AG08396 (cell line): Measurements from ENCODE around the gene PAM.
"Not testable (repeated sequence)": the region's sequence is repeated elsewhere in the genome, so short reads cannot be mapped to it uniquely, and the experiment has no call there.

Experiments
- DNase-seq: peaks from one replicate; pipeline ENCODE4 v3.0.0; 2012; ENCODE audit warnings: low spot score, mixed read lengths

Gene PAM

GRCh38 chr5:102902647-102903046 lies 147.5 kb downstream of the PAM start:
- DNase-seq = no peak

GRCh38 chr5:102903074-102903871 lies 148.2 kb downstream of the PAM start:
- DNase-seq = no peak

- no peak for DNase-seq
These were observed 150.0 kb downstream of the PAM start for GRCh38 chr5:102905056-102905455.

GRCh38 chr5:102907099-102907498 lies 152.0 kb downstream of the PAM start:
- DNase-seq = not testable (repeated sequence)

DNA sequence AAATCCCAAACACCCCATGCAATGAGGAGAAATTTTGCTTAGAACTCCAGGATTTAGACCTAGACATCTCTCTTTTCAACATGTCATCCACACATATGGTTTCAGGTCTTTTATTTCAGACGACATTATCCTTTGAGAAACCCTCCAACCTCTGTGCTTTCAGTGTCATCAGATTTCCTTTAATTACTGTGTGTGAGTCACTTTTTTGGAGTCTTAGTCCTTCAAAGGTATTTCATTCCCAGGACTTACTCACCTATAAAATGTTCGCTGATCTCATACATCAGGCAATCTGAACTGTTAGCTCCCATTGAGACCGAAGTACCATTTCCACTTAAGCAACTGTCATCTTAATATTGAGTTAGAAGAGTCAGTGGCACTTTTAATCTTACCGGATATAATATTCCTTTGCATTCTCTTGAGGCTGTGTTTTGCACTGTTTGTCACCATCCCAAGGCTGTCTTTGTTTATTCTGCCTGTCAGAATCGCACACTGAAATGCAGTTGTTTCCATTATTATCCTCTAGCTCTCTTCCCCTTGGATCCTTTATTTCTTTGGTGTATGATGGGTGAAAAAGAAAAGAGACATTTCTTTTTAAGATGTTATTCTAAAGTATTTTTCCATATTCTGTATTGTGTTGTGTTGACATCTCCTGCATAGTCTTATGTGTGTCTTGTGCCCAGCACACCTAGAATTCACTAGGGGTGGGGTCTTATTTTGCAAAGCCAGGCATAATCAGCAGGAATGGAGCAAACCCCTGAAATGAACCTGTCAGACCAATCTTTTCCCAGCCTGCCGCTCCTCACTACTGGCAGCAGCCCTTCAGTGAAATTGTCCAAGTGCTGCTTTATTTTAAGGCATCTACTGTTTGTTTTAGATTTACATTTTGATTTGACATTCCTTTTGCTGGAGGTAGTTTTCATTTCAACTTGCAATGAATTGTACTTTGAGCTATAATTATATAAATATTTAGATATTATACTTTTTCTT lies 155.4 kb downstream of the PAM start:
- DNase-seq = peak; percentile 8

GRCh38 chr5:102911973-102912372 lies 156.9 kb downstream of the PAM start:
- peak; percentile 8 for DNase-seq

GRCh38 chr5:102916109-102916508 lies 161.0 kb downstream of the PAM start:
- DNase-seq = no peak

- DNase-seq = no peak
These were observed 164.0 kb downstream of the PAM start for GRCh38 chr5:102918986-102919610.

GRCh38 chr5:102920762-102921161 lies 165.7 kb downstream of the PAM start:
- no peak for DNase-seq

- peak; percentile 12 for DNase-seq
These were observed 166.4 kb downstream of the PAM start for GRCh38 chr5:102921341-102922044.

DNA sequence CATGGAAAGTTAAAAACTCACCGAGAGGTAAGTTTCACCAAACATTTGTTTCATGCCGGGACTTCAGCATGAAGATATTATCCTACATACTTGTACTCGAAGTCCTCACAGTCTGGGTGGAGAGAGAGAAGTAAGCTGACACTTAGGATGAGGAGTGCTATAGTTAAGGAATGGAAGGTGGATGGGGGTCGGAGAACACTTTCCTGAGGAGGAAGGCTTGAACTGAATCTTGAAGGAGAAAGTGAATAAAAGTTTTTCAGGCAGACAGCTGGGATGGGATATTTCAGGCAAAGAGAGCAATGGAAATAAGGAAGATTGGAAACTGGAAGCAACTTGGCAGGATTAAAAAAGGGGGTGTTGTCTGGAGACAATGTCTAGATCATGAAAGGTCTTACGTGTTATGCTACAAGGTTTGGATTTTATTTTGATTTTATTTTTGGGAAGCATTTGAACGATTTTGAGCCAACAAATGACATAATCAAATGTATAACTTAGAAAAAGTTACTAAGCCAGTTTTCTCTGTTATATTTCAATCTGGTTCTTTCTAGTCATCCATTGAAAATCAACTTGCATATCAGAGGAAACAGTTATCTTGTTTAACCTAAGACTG lies 167.1 kb downstream of the PAM start:
- no peak for DNase-seq

- DNase-seq = no peak
These were observed 167.8 kb downstream of the PAM start for GRCh38 chr5:102922799-102923477.

- no peak for DNase-seq
These were observed 169.9 kb downstream of the PAM start for GRCh38 chr5:102924963-102925362.

GRCh38 chr5:102927007-102927406 lies 171.9 kb downstream of the PAM start:
- DNase-seq = no peak

DNA sequence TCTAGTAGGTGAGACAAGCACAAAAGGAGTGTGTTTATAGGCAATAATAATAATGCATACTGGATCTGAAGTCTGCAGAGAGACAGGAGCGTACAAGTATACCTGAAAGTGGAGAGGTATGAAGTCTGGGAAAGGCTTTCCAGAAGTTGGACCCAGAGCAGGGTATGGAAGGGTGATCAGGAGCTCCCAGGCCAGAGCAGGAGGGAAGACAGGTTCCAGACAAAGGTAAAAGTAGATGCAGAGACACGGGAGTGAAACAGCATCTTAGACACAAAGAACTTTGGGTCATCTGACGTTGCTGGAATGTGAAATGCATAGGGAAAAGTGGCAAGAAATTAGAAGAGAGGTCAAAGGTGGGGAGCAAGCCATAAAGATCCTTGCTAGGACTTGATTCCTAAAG lies 175.1 kb downstream of the PAM start:
- no peak for DNase-seq

DNA sequence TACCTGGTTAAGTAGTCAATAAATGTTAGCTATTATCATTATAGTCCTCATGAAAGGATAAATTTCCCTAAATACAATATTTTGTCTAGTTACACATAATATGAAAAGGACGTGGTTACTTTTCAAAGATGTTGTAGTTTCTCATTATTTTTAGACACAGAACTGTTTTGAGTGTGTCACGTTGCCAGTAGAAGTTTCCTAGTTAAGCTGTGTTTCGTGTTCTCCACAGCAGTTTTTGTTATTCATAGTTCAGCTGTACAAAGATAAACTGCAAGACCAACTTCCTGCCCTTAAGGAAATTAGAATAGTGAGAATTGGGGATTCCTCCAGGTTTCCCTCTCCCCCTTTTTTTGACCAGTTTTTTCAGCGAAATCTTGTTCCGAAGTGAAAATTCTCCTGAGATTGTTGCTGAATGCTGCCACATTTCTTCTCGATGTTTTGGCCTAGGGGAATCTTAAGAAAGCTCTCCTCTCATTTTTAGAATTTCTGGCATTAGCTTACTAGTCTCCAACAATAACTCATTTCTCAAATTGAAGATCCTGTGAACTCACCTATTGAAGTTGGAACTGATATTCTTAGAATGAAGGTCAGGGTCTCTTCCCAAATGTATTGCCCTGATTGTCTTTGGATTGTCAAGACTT lies 176.1 kb downstream of the PAM start:
- DNase-seq = no peak

GRCh38 chr5:102932781-102933180 lies 177.7 kb downstream of the PAM start:
- no peak for DNase-seq

DNA sequence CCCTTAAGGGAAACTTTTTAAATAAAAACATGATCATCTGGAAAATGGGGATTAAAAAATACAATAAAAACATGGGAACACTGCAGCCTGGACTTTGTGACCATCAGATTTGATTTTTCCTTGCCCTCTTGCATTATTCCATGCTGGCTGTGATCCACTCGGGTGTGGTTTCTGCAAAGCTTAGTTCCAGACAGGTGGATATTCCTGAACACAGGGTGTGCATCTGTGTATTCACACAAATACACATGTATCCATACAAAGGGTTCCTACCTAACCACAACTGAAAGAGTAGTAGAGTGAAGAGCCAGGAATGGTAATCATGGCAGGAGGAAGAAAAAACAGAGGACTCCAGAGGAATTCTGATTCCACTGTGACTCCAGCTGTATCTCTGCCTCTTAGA lies 178.2 kb downstream of the PAM start:
- no peak for DNase-seq

DNA sequence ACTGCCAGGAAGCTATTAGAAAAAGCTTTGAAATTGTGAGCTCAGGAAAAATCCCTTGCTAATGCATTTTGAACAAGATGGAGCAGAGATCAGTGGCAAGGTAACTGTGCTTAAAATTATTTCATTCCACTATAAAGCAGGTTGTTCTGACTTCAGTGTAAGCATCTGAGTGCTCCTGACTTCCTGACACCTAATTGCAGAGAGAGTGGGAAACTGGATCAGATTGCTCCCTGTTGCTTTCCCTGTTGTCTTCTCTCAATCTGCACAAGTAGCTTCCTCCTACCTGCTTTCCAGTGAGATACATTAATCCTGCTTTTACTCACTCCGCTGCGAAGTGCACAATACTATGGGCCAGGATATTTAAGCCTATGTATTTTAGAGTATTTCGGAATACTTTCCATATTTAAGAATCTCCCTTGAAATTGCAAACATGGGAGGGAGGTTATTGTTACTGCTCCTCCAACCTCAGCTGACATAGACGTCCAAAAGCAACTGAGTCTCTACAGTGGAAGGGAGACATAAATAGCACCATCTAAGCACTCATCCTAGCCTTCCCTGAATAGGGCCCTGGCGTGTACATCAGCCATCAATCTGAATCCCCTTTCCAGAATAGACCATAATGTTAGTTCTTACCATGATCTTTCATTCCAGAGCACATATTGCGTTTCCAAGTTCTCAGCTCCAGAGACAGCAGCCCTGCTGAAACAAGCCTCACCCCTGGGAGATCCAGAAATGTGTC lies 178.8 kb downstream of the PAM start:
- no peak for DNase-seq

DNA sequence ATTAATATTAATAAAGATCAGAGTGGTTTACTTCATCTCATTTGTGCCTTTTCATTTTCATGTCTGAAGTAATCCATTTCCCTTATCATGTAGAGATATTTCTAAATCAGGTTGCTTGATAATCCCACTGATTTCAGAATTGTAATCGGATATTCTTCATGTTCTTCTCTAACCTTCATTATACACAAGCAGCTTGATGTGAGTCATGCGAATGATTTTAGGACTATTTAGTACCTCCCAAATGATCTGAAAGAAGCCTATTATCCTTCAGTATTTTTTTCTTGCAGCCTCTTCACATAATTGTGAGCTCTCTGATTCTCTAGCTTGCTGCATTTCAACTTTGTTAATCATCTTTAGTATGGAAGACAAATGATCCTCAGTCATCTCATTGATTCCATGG lies 182.8 kb downstream of the PAM start:
- DNase-seq = peak; percentile 7
